Stimulated activated naive CD8-positive, alpha-beta T cell treated with anti-CD3 and anti-CD28 coated beads, Interleukin-15, Interleukin-2, amounts not matched to agents 100 ng/mL and 50 ng/mL, for 24 hours (primary cell): Measurements from ENCODE around the gene AGAP1.

Experiments
- H3K27ac Mint-ChIP-seq: one replicate; pipeline ENCODE4 v1.8.0; 2021; ENCODE audit warnings: mild to moderate bottlenecking, mixed read lengths
- H3K27me3 Mint-ChIP-seq: one replicate; pipeline ENCODE4 v1.8.0; 2021; ENCODE audit warnings: mixed read lengths
- H3K36me3 Mint-ChIP-seq: one replicate; pipeline ENCODE4 v1.8.0; 2021; ENCODE audit warnings: low read depth, mixed read lengths
- H3K4me1 Mint-ChIP-seq: one replicate; pipeline ENCODE4 v1.8.0; 2021; ENCODE audit warnings: low read depth, mixed read lengths
- H3K4me3 Mint-ChIP-seq: one replicate; pipeline ENCODE4 v1.8.0; 2021; ENCODE audit warnings: mild to moderate bottlenecking, mixed read lengths
- H3K9me3 Mint-ChIP-seq: one replicate; pipeline ENCODE4 v1.8.0; 2021; ENCODE audit warnings: mixed read lengths

The AGAP1 gene

DNA sequence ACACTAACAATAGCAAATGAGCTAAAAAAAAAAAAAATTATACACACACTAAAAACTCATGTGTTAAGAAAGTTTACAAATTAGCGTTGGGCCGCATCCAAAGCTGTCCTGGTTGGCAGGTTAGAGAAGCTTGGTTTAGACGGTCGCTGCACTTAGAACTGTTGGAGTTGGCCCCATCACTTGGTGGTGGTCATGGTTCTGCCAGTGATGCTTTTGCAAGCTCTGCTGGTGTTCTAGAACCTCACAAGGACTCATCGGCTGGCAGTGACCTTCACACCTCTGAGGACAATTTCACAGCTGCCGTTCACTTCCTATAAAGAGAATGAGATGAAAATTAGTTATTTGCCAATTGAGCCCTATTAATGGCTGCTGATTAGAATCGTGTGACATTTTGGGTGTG, 229.0 kb downstream of the AGAP1 start:
- H3K4me1 Mint-ChIP-seq: no peaks in the 10 kb centered on the region

GRCh38 chr2:235723371-235723770, 229.5 kb downstream of the AGAP1 start:
- Mint-ChIP-seq H3K27me3 (no peaks in the 10 kb centered on the region), H3K4me1 (no peaks in the 10 kb centered on the region), H3K27ac (no peak overlapping the region), H3K36me3 (no peaks in the 10 kb centered on the region), H3K4me3 (no peak overlapping the region), H3K9me3 (no peaks in the 10 kb centered on the region)

More for the DNA sequence above, 229.0 kb downstream of the AGAP1 start:
- Mint-ChIP-seq H3K4me3 (no peak overlapping the region), H3K27me3 (no peaks in the 10 kb centered on the region), H3K9me3 (no peaks in the 10 kb centered on the region), H3K36me3 (no peaks in the 10 kb centered on the region), H3K27ac (no peak overlapping the region)

- no peak overlapping the region for H3K27ac Mint-ChIP-seq
- H3K36me3 Mint-ChIP-seq: no peaks in the 10 kb centered on the region
- H3K4me3 Mint-ChIP-seq: no peak overlapping the region
- H3K4me1 Mint-ChIP-seq: no peaks in the 10 kb centered on the region
- H3K9me3 Mint-ChIP-seq: no peaks in the 10 kb centered on the region
- H3K27me3 Mint-ChIP-seq: no peaks in the 10 kb centered on the region
Measured at GRCh38 chr2:235723811-235724465, 230.1 kb downstream of the AGAP1 start.

GRCh38 chr2:235725016-235725489, 231.2 kb downstream of the AGAP1 start:
- H3K27me3 Mint-ChIP-seq: no peaks in the 10 kb centered on the region

DNA sequence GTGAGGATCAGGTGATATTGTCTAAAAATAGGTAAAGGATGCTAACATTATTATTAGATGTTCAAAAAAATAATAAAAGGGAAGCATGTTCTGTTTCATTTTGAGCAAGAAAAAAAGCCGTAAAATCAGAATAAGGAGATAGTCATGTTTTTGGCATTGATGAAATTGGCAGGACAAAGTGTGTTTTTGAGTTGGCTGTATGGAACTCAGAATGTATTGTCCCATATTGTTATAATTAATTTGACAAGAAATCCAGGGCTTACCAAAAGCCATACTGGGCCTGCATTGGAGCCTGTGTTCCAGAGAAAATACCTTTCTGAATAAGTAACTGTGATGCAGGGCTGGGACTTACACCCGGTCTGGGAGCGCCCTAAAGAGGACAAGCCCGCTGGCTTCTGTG, 232.0 kb downstream of the AGAP1 start:
- Mint-ChIP-seq H3K9me3 (no peaks in the 10 kb centered on the region), H3K4me1 (no peaks in the 10 kb centered on the region), H3K36me3 (no peaks in the 10 kb centered on the region), H3K27ac (no peak overlapping the region), H3K4me3 (no peak overlapping the region), H3K27me3 (no peaks in the 10 kb centered on the region)

More at GRCh38 chr2:235725016-235725489, 231.2 kb downstream of the AGAP1 start:
- H3K4me3 Mint-ChIP-seq: no peak overlapping the region
- H3K36me3 Mint-ChIP-seq: no peaks in the 10 kb centered on the region
- H3K4me1 Mint-ChIP-seq: no peaks in the 10 kb centered on the region
- H3K27ac Mint-ChIP-seq: no peak overlapping the region
- H3K9me3 Mint-ChIP-seq: no peaks in the 10 kb centered on the region

DNA sequence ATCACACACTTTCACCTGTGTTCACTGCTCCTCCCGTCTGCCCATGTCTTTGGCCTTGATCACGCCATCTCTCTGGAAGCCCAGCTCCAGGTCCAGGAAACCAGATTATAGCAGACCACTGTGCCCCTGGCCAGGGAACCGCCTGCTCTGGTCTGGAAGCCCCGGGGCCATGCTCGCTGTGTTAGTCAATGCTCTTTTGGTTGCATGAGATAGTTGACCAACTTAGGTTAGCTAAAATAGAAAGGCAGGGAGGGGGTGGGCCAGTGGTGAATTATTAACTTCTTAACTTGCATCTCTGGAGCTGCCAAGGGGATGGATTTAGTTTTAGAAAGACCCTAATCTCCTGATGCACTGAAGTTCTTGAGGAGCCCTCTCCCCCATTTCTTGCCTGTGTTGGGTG, 232.7 kb downstream of the AGAP1 start:
- Mint-ChIP-seq H3K27ac (no peak overlapping the region), H3K27me3 (no peaks in the 10 kb centered on the region), H3K36me3 (no peaks in the 10 kb centered on the region), H3K4me1 (no peaks in the 10 kb centered on the region), H3K4me3 (no peak overlapping the region), H3K9me3 (no peaks in the 10 kb centered on the region)

DNA sequence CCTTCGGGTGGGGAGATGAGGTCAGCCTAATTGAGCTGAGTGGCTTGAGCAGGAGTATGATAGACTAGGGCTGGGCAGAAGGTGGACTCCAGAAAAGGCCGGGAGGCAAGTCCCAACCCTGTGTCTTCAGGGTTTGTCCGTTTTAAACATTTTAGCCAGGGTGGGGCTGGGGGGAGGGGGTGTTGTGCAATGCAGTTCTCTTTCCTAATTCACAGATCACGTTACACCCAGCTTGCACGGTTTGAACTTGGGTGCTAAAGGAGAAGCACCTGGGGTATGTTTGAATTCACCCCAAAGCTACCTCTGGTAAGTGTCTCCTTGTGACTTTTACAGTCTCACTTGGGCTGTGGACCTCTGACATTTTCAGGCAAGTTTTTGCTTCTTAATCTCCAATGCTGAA, 233.3 kb downstream of the AGAP1 start:
- H3K36me3 Mint-ChIP-seq: no peaks in the 10 kb centered on the region
- H3K27ac Mint-ChIP-seq: no peak overlapping the region
- H3K9me3 Mint-ChIP-seq: no peaks in the 10 kb centered on the region
- no peaks in the 10 kb centered on the region for H3K4me1 Mint-ChIP-seq
- H3K4me3 Mint-ChIP-seq: no peak overlapping the region
- no peaks in the 10 kb centered on the region for H3K27me3 Mint-ChIP-seq

DNA sequence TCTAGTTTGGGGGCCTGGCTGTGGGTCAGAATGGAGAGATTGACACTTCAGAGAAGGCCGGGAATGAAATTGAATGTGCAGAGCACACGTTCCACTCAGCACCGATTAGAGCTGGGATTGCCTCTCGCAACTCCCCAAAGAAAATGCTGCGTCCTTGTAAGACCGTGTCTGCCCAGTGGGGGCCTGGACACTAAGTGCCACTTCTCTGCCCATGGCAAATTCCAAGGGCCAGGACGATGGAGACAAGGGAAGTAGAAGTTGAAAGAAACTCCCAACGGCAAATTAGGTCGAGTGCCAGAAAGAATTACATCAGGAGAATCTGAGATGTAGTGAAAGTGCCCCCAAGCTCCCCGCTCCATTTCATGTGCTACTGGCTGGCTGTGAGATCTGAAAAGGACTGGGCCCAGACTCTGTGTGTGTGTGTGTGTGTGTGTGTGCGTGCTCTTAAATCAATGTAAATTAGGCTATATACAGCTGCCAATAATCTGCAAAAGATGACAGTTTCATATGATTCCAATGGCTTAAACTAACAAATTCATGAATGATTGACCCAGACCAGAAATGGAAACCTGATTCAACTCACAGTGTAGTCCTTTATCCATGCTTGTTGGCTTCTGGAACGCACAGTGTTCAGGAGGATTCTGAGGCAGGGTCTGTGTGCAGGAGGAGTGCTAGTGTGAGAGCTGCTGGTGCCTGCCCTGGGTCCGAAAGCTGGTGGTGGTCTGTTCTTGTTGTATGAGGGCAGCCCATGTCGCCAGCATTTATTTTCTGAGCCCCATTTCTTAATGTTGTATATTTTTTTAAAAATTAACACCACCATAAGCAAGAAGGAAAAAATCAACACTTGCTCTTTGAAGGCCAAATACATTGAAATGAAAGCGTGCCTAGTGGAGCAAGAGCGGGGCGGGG, 234.3 kb downstream of the AGAP1 start:
- H3K4me3 Mint-ChIP-seq: no peak overlapping the region
- H3K9me3 Mint-ChIP-seq: no peaks in the 10 kb centered on the region
- H3K27me3 Mint-ChIP-seq: no peaks in the 10 kb centered on the region
- H3K36me3 Mint-ChIP-seq: no peaks in the 10 kb centered on the region
- H3K4me1 Mint-ChIP-seq: no peaks in the 10 kb centered on the region
- H3K27ac Mint-ChIP-seq: no peak overlapping the region

- Mint-ChIP-seq H3K36me3 (no peaks in the 10 kb centered on the region), H3K27ac (no peak overlapping the region), H3K9me3 (no peaks in the 10 kb centered on the region)
Measured at GRCh38 chr2:235728800-235729556, 235.1 kb downstream of the AGAP1 start.

DNA sequence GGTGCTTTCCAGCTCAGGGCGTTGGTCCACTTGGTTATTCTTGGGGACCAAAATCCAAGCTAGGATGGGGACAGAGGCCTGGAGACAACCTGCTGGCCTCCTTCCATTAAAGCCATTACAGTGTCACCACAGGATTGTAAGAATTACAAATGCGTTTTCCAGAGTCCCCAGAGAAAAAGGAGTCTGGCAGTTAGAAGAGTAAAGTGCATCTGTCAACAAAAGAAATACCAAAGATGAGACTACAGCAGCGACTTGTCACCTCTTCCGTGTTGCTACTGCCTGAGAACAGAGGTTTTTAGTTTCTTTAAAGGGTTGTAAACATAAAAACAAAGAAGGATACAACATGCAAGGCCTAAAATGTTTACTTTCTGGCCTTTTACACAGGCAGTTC, 235.7 kb downstream of the AGAP1 start:
- H3K4me1 Mint-ChIP-seq: no peaks in the 10 kb centered on the region
- H3K36me3 Mint-ChIP-seq: no peaks in the 10 kb centered on the region
- H3K4me3 Mint-ChIP-seq: no peak overlapping the region
- H3K27ac Mint-ChIP-seq: no peak overlapping the region
- no peaks in the 10 kb centered on the region for H3K9me3 Mint-ChIP-seq
- no peaks in the 10 kb centered on the region for H3K27me3 Mint-ChIP-seq

More at GRCh38 chr2:235728800-235729556, 235.1 kb downstream of the AGAP1 start:
- H3K27me3 Mint-ChIP-seq: no peaks in the 10 kb centered on the region
- no peaks in the 10 kb centered on the region for H3K4me1 Mint-ChIP-seq
- no peak overlapping the region for H3K4me3 Mint-ChIP-seq

- H3K9me3 Mint-ChIP-seq: no peaks in the 10 kb centered on the region
- no peak overlapping the region for H3K27ac Mint-ChIP-seq
- no peaks in the 10 kb centered on the region for H3K36me3 Mint-ChIP-seq
- no peaks in the 10 kb centered on the region for H3K27me3 Mint-ChIP-seq
- no peak overlapping the region for H3K4me3 Mint-ChIP-seq
- no peaks in the 10 kb centered on the region for H3K4me1 Mint-ChIP-seq
Measured at GRCh38 chr2:235730115-235730514, 236.3 kb downstream of the AGAP1 start.

DNA sequence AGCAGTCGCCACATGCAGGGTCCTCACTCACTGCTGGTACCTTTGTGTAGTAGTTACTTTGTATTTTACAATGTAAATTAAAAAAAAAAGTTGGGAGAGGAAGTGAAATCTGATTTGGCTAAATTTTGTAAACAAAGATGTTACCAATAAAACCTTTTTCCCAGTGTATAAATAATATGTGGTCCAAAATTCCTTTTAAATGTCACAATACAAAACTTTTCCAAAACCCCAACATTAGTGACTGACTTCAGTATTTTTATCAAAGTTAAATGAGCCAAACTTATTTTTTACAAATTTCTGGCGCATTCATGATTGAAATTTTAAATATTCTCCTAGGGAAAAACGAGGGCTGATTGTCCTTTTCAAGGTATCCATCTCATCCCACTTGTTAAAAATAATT, 239.9 kb downstream of the AGAP1 start:
- no peaks in the 10 kb centered on the region for H3K4me1 Mint-ChIP-seq
- no peak overlapping the region for H3K27ac Mint-ChIP-seq
- H3K27me3 Mint-ChIP-seq: no peaks in the 10 kb centered on the region
- H3K36me3 Mint-ChIP-seq: no peaks in the 10 kb centered on the region
- H3K4me3 Mint-ChIP-seq: no peak overlapping the region
- H3K9me3 Mint-ChIP-seq: no peaks in the 10 kb centered on the region

DNA sequence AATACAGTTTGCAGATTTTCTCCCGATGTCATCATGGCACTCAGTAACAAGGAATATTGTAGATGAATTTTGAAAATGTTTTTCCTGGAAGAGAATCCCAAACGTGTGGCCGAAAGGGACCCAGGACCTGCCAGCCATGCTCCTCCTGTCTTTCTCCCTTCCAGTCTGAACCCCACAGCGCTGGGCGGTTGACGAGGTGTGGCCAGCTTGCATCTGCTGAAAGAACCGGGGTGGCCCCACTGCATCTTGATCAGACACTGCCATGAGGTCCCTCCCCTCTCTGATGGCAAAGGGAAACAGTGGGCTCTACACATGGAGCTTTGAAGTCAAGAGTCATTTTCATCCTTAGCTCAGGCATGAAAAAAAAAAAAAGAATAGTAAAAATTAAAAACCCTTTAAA, 240.3 kb downstream of the AGAP1 start:
- H3K4me3 Mint-ChIP-seq: no peak overlapping the region
- no peaks in the 10 kb centered on the region for H3K9me3 Mint-ChIP-seq
- no peaks in the 10 kb centered on the region for H3K36me3 Mint-ChIP-seq
- H3K4me1 Mint-ChIP-seq: no peaks in the 10 kb centered on the region
- H3K27me3 Mint-ChIP-seq: no peaks in the 10 kb centered on the region
- no peak overlapping the region for H3K27ac Mint-ChIP-seq

DNA sequence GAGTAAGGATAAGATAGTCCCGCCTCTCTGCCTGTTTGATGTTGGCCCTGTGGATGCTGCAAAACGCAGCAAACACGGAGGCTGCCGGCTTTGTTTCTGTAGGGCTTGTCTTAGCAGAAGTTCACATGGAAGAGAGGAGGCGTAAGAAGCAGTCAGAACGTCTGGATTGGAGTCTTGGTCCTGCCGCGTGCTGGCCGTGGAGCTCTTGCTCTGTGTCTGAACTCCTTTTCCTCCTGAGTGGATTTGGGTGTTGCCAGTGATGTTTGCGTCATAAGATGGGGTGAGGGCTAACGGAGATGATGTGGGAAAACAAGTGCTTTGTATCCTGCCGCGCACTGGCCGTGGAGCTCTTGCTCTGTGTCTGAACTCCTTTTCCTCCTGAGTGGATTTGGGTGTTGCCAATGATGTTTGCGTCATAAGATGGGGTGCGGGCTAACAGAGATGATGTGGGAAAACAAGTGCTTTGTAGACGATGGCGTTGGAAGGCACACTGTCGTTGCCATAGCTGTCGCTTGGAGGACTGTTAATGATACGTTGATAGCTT, 240.9 kb downstream of the AGAP1 start:
- Mint-ChIP-seq H3K27me3 (no peaks in the 10 kb centered on the region), H3K4me3 (no peak overlapping the region), H3K4me1 (no peaks in the 10 kb centered on the region), H3K36me3 (no peaks in the 10 kb centered on the region), H3K27ac (no peak overlapping the region), H3K9me3 (no peaks in the 10 kb centered on the region)

DNA sequence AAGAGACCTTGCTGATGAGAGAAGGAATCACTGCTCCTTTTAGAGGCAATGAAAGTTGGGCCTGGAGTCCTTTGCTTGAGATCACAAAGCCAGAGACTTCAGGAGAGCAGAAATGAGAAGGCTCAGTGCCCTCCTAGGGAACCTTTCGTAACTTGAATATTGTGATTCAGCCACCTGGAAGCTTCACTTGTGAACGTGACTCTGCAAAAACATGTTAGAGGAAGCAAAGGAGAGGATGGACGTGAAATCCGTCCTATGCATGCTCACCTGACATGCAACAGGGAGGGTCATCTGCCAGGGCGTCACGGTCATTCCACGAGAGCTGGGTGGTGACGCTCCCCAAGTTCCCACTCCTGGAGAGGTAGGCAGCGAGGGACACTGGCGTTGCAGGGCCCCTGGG, 243.6 kb downstream of the AGAP1 start:
- Mint-ChIP-seq H3K4me3 (no peak overlapping the region), H3K27me3 (no peaks in the 10 kb centered on the region), H3K27ac (no peak overlapping the region), H3K4me1 (no peaks in the 10 kb centered on the region), H3K36me3 (no peaks in the 10 kb centered on the region), H3K9me3 (no peaks in the 10 kb centered on the region)
